Endothelial cell of umbilical vein (primary cell): Measurements from ENCODE around the gene GAP43.

Experiments
- CTCF ChIP-seq, 2 donors: IDR thresholded peaks; 1 replicate in 1 of 2; 2 replicates in 1 of 2; pipeline ENCODE4 v1.5.1; 2011; ENCODE audit warnings: low read length in 2 of 2, mild to moderate bottlenecking in 2 of 2, moderate library complexity in 2 of 2, control low read depth in 1 of 2, inconsistent platforms in 1 of 2, low read depth in 1 of 2; ENCODE audit not compliant: insufficient read depth in 1 of 2; ENCODE audit errors: extremely low read depth in 1 of 2
- EZH2 ChIP-seq: IDR thresholded peaks from 2 replicates; pipeline ENCODE4 v1.6.1; 2012; ENCODE audit warnings: borderline replicate concordance, low read depth, mild to moderate bottlenecking, moderate library complexity, low read length, inconsistent platforms; ENCODE audit not compliant: severe bottlenecking
- GATA2 ChIP-seq: IDR thresholded peaks from 2 replicates; pipeline ENCODE4 v1.7.0; 2011; ENCODE audit warnings: low read depth, mild to moderate bottlenecking, moderate library complexity, mixed read lengths, low read length; ENCODE audit not compliant: insufficient read length, insufficient read depth
- MYC ChIP-seq: IDR thresholded peaks from one replicate; pipeline ENCODE4 v1.6.1; 2011; ENCODE audit warnings: mild to moderate bottlenecking, low read depth, low read length
- POLR2A ChIP-seq: IDR thresholded peaks from 2 replicates; pipeline ENCODE4 v1.6.1; 2012; ENCODE audit warnings: low read depth, mild to moderate bottlenecking, control low read depth, low read length

DNA sequence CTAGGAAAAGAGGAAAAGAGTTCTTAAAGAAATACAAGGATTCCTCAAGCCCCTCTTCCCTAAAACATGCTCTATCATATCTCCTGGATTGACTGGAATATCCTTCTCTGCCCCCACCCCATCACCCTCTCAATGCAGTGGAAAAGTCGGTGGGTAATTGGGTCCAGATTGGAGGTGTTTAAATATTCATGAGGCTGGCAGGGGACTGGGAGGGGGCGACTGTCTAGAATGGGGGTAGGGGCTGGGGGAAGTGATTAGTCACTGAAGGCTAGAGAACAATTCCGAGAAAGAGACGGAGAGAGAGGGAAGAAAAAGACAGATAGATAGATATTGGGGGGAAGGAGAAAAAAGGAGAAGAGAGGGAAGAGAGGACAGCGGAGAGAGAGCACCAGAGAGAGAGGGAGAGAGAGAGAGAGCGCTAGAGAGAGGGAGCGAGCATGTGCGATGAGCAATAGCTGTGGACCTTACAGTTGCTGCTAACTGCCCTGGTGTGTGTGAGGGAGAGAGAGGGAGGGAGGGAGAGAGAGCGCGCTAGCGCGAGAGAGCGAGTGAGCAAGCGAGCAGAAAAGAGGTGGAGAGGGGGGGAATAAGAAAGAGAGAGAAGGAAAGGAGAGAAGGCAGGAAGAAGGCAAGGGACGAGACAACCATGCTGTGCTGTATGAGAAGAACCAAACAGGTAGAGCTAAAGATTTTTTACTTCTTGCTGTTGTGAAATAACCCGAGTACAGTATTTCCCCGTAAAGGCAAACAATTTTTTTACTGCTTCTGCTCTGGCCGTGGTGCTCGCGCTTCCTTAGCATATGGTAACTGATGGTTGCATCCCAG lies at the start of gene GAP43:
- TF ChIP-seq CTCF (IDR thresholded peaks at IDR 0.05; ENCODE audit: extremely low read depth in 1 of 2, insufficient read depth in 1 of 2, low read depth in 1 of 2, low read length in 2 of 2), result no peak
- no peak for TF ChIP-seq POLR2A
- TF ChIP-seq MYC, result no peak
- TF ChIP-seq EZH2, result no peak
- no peak for TF ChIP-seq GATA2
